K562 (cell line): ENCODE measurements around the gene BLCAP. TPM values are rescaled to one million over a fixed set of nuclear protein-coding genes. Genes with fewer than 3 reads are reported as not detected.

Source experiments
- ATAC-seq: fragments of 200-7000 bp; cut with Tn5 transposase; 3 replicates; pipeline ENCODE4 v1.9.1; 2020; ENCODE audit warnings: moderate library complexity
- BruUV-seq: library from RNA; stranded (reverse); fragments of 400-500 nt; replicated peaks from 2 replicates; lab custom pipeline; 2021; lab: Mats Ljungman, UMichigan
- CTCF ChIA-PET: fragments of 300-600 bp; formaldehyde crosslinking; extraction: SDS; loops from one replicate; lab custom pipeline; 2021; ENCODE audit warnings: low intra/inter-chr PET ratio; lab: Yijun Ruan, JAX
- POLR2A ChIA-PET: fragments of 300-600, 350-650 bp; sonication (Branson Sonifier 250); formaldehyde crosslinking; extraction: SDS; loops from one replicate; lab custom pipeline; 2021; ENCODE audit warnings: antibody characterized with exemption, inconsistent platforms; lab: Yijun Ruan, JAX
- DNase-seq, 4 experiments: peaks; one replicate each; pipeline versions ENCODE4 v3.0.0 to v3.0.0-alpha.2; 2011 to 2018; ENCODE audit warnings: low spot score in 3 of 4, mixed read lengths in 3 of 4; ENCODE audit errors: extremely low read depth in 1 of 4
- FAIRE-seq: peaks from 2 replicates; lab custom pipeline; 2011; peaks lifted over from hg19 to GRCh38; lab: Jason Lieb, UNC
- H2AFZ ChIP-seq: 2 replicates; pipeline ENCODE4 v1.6.0; 2011; ENCODE audit warnings: low read depth, low read length, control low read depth, inconsistent platforms
- H3K27ac ChIP-seq: fragments of 200-600 bp; 3 replicates; pipeline ENCODE4 v1.8.0; 2011; ENCODE audit warnings: low read depth, mild to moderate bottlenecking, control low read depth, inconsistent platforms, low read length, moderate library complexity, mixed read lengths; ENCODE audit errors: extremely low read depth
- H3K27me3 ChIP-seq, 2 experiments: fragments of 300-600 bp in 1 of 2; 2 replicates in 1 of 2; 3 replicates in 1 of 2; pipeline versions ENCODE4 v1.6.0 to v1.8.0; 2011; ENCODE audit warnings: inconsistent platforms in 2 of 2, low read length in 2 of 2, mild to moderate bottlenecking in 1 of 2, mixed read lengths in 1 of 2, moderate library complexity in 1 of 2; ENCODE audit not compliant: control insufficient read depth in 2 of 2, insufficient read depth in 2 of 2
- H3K36me3 ChIP-seq: fragments of 300-600 bp; 3 replicates; pipeline ENCODE4 v1.8.0; 2011; ENCODE audit warnings: mild to moderate bottlenecking, low read length, inconsistent platforms; ENCODE audit not compliant: control insufficient read depth, insufficient read depth
- H3K4me1 ChIP-seq, 2 experiments: fragments of 200-600 bp in 1 of 2; replicated peaks in 1 of 2; 2 replicates in 1 of 2; 3 replicates in 1 of 2; pipeline versions ENCODE4 v1.5.1 to v1.8.0; 2011; ENCODE audit warnings: inconsistent platforms in 2 of 2, low read length in 2 of 2, mild to moderate bottlenecking in 1 of 2, mixed read lengths in 1 of 2, moderate library complexity in 1 of 2; ENCODE audit not compliant: control insufficient read depth in 2 of 2, insufficient read depth in 2 of 2
- H3K4me2 ChIP-seq: 2 replicates; pipeline ENCODE4 v1.6.1; 2011; ENCODE audit warnings: low read length, control low read depth, inconsistent platforms, mixed read lengths; ENCODE audit not compliant: insufficient read depth
- H3K4me3 ChIP-seq: fragments of 200-600 bp; sonication (generic), shearing (Covaris generic); 2 replicates; pipeline ENCODE4 v1.5.1; 2016; ENCODE audit warnings: control low read depth, inconsistent platforms
- H3K79me2 ChIP-seq: fragments of 200-600 bp; 3 replicates; pipeline ENCODE4 v1.8.0; 2011; ENCODE audit warnings: low read length, inconsistent platforms; ENCODE audit not compliant: control insufficient read depth, insufficient read depth
- H3K9ac ChIP-seq, 2 experiments: 2 replicates each; pipeline versions ENCODE4 v1.6.0 to v1.6.1; 2011; ENCODE audit warnings: low read depth in 2 of 2, low read length in 2 of 2, control low read depth in 1 of 2, inconsistent platforms in 1 of 2, mild to moderate bottlenecking in 1 of 2, mixed read lengths in 1 of 2; ENCODE audit not compliant: insufficient read depth in 1 of 2
- H3K9me1 ChIP-seq: one replicate; pipeline ENCODE4 v1.6.0; 2011; ENCODE audit warnings: inconsistent platforms, mild to moderate bottlenecking, low read length, moderate library complexity; ENCODE audit not compliant: control insufficient read depth, insufficient read depth
- H3K9me3 ChIP-seq: replicated peaks from 2 replicates; pipeline ENCODE4 v1.5.1; 2011; ENCODE audit warnings: low read depth, low read length, inconsistent platforms; ENCODE audit not compliant: control insufficient read depth, insufficient read depth
- H4K20me1 ChIP-seq: replicated peaks from 2 replicates; pipeline ENCODE4 v1.6.1; 2011; ENCODE audit warnings: low read length, inconsistent platforms, mixed read lengths; ENCODE audit not compliant: control insufficient read depth, insufficient read depth
- CBX5 ChIP-seq: IDR thresholded peaks from 2 replicates; pipeline ENCODE4 v1.6.1; 2014; ENCODE audit warnings: low read depth, borderline replicate concordance
- CEBPG ChIP-seq, 3 experiments: fragments of 200-800 bp in 1 of 3; sonication (Bioruptor generic) in 1 of 3; sonication (generic) in 1 of 3; formaldehyde crosslinking in 1 of 3; IDR thresholded peaks in 2 of 3; conservative IDR thresholded peaks in 1 of 3; 2 replicates each; pipeline versions ENCODE4 v1.6.1 to v1.8.0; 2016 to 2022; ENCODE audit warnings: missing compliant biosample characterization in 2 of 3, missing genetic modification characterization in 2 of 3, mild to moderate bottlenecking in 1 of 3, missing genetic modification reagents in 1 of 3
- DEAF1 ChIP-seq: fragments of 450-650 bp; formaldehyde crosslinking; IDR thresholded peaks from 2 replicates; pipeline ENCODE4 v1.4.0; 2020; ENCODE audit warnings: mild to moderate bottlenecking, moderate library complexity
- DLX4 ChIP-seq: fragments of 250-450 bp; sonication (Bioruptor Pico); IDR thresholded peaks from 2 replicates; pipeline ENCODE4 v1.6.1; 2021; ENCODE audit warnings: mild to moderate bottlenecking
- HMGN3 ChIP-seq: IDR thresholded peaks from 2 replicates; pipeline ENCODE4 v1.6.1; 2011; ENCODE audit warnings: borderline replicate concordance, low read depth, mild to moderate bottlenecking, mixed read lengths, low read length; ENCODE audit not compliant: insufficient read length; ENCODE audit errors: extremely low read depth
- KLF13 ChIP-seq: fragments of 450-650 bp; IDR thresholded peaks from 2 replicates; pipeline ENCODE4 v1.6.1; 2016; ENCODE audit warnings: missing genetic modification characterization, low read depth, mild to moderate bottlenecking, missing compliant biosample characterization, moderate library complexity, borderline replicate concordance
- MCM2 ChIP-seq: fragments of 450-650 bp; IDR thresholded peaks from 2 replicates; pipeline ENCODE4 v1.6.1; 2017; ENCODE audit warnings: low read depth, mild to moderate bottlenecking
- MCM3 ChIP-seq: fragments of 450-650 bp; IDR thresholded peaks from 2 replicates; pipeline ENCODE4 v1.6.1; 2016
- RAD51 ChIP-seq: fragments of 450-650 bp; IDR thresholded peaks from 2 replicates; pipeline ENCODE4 v1.7.1; 2016; ENCODE audit warnings: low read depth, mild to moderate bottlenecking, borderline replicate concordance
- RBFOX2 ChIP-seq: fragments of 200-400 bp; formaldehyde crosslinking; IDR thresholded peaks from 2 replicates; pipeline ENCODE4 v1.6.1; 2017; ENCODE audit warnings: low read depth, mild to moderate bottlenecking, low read length, moderate library complexity
- SPI1 ChIP-seq: IDR thresholded peaks from 2 replicates; pipeline ENCODE4 v1.6.1; 2011; ENCODE audit warnings: low read depth, low read length, control low read depth, borderline replicate concordance
- TFE3 ChIP-seq: fragments of 450-650 bp; formaldehyde crosslinking; IDR thresholded peaks from 2 replicates; pipeline ENCODE4 v1.4.0; 2020; ENCODE audit warnings: mild to moderate bottlenecking, mixed read lengths
- ZNF589 ChIP-seq: fragments of 200-800 bp; sonication (Bioruptor generic); IDR thresholded peaks from 2 replicates; pipeline ENCODE4 v1.6.1; 2016; ENCODE audit warnings: low read depth, missing genetic modification characterization, missing compliant biosample characterization
- ZNF639 ChIP-seq, 2 experiments: fragments of 200-800 bp in 1 of 2; sonication (Bioruptor generic) in 1 of 2; sonication (generic) in 1 of 2; formaldehyde crosslinking in 1 of 2; IDR thresholded peaks in 1 of 2; conservative IDR thresholded peaks in 1 of 2; 2 replicates each; pipeline versions ENCODE4 v1.5.0 to v1.6.1; 2016 to 2020; ENCODE audit warnings: missing compliant biosample characterization in 1 of 2, missing genetic modification characterization in 1 of 2, missing genetic modification reagents in 1 of 2
- ZSCAN29 ChIP-seq: fragments of 450-650 bp; IDR thresholded peaks from 2 replicates; pipeline ENCODE4 v1.6.1; 2017
- WGBS: fragments of 100-300 bp; shearing (Covaris generic); methylation state at CpG from one replicate; pipeline ENCODE4 v1.1.6; 2016; ENCODE audit warnings: low coverage, mixed read lengths; ENCODE audit not compliant: insufficient coverage; ENCODE audit errors: missing lambda C conversion rate; 5-methylcytosine and 5-hydroxymethylcytosine counted together
- in situ Hi-C: fragments of 300-500 bp; cut with MboI; formaldehyde crosslinking; loops from 4 replicates; pipeline ENCODE4 v1.15.0; 2018; ENCODE audit warnings: inconsistent platforms, mixed read lengths
- intact Hi-C: fragments of 100-400 bp; cut with micrococcal nuclease; formaldehyde crosslinking; loops from 2 replicates; pipeline ENCODE4 v1.14.2; 2022
- polyA plus RNA-seq, 8 experiments: library from polyadenylated mRNA; depleted of rRNA in 4 of 8; stranded (reverse) in 5 of 8; unstranded in 3 of 8; fragments of >200 nt; fragmentation: Nextera tagmentation in 2 of 8; fragmentation: Illumina TruSeq in 1 of 8; extraction: Ambion mirVana in 2 of 8; extraction: Trizol in 1 of 8; gene quantifications; 2 replicates each; pipeline versions ENCODE4 v1.2.1 to v1.2.3, GENCODE V29; 2011 to 2014; ENCODE audit warnings: inconsistent platforms in 1 of 8, missing spikeins in 1 of 8
- total RNA-seq, 7 experiments: library from RNA; depleted of rRNA in 6 of 7; stranded (reverse); fragments of >200 nt in 6 of 7; fragmentation: Illumina TruSeq in 2 of 7; extraction: Trizol in 2 of 7; gene quantifications; 2 replicates each; pipeline versions ENCODE4 v1.2.1 to v1.2.3, GENCODE V29; 2011 to 2021; ENCODE audit warnings: low replicate concordance in 1 of 7

The BLCAP gene
- total and polyA plus RNA-seq, 9 of the 15 experiments (the other 6 are each of a cell fraction or from before 2014, with no cell fraction given): 16.9 to 41.5 (median 27.6) TPM

- TF ChIP-seq DLX4 (no peak), CEBPG (CRISPR knock-in tag; IDR thresholded peaks at IDR 0.05) (no peak), CEBPG (tag; conservative IDR thresholded peaks at IDR 0.05 in 1 of 2, IDR thresholded peaks at IDR 0.05 in 1 of 2) (no peak), MCM3 (no peak), ZSCAN29 (no peak), DEAF1 (CRISPR knock-in tag) (no peak)
These were observed 27.4 kb downstream of the BLCAP start (continued) for GRCh38 chr20:37500311-37500710.

GRCh38 chr20:37498066-37498665 lies 29.5 kb downstream of the BLCAP start:
- no TSS peak for BruUV-seq
- no peak for FAIRE-seq
- no peaks in the 10 kb centered on the region for H3K4me1 ChIP-seq
- DNase-seq: no peak
- intact Hi-C loops (no loop called here), in situ Hi-C loops (no loop called here)
- no peak overlapping the region for H3K9ac ChIP-seq
- H3K9me1 ChIP-seq: no peaks in the 10 kb centered on the region
- H4K20me1 ChIP-seq: peaks cover 7% of the 10 kb centered on the region; the same call in 1 of the 2 replicates
- no peaks in the 10 kb centered on the region for H3K79me2 ChIP-seq
- no peak overlapping the region for H2AFZ ChIP-seq
- ATAC-seq: no peak
- H3K36me3 ChIP-seq: no peaks in the 10 kb centered on the region
- POLR2A ChIA-PET: no interaction called here
- 6% methylated on average over 2 of the region's 2 CpGs for WGBS
- H3K27me3 ChIP-seq: 0 out of 5 replicates have a peak, but pooled peaks cover 0 to 1% of the 10 kb centered on the region in 2 experiments
- CTCF ChIA-PET: no interaction called here
- H3K27ac ChIP-seq: no peak overlapping the region
- H3K4me2 ChIP-seq: no peak overlapping the region
- no peaks in the 10 kb centered on the region for H3K9me3 ChIP-seq
- H3K4me3 ChIP-seq: no peak overlapping the region
- TF ChIP-seq MCM2: no peak
- TF ChIP-seq CBX5: no peak
- TF ChIP-seq SPI1: no peak
- no peak for TF ChIP-seq RAD51
- TF ChIP-seq TFE3 (CRISPR knock-in tag): no peak
- TF ChIP-seq HMGN3: no peak
- TF ChIP-seq ZNF589 (CRISPR knock-in tag): no peak
- no peak for TF ChIP-seq RBFOX2
- no peak for TF ChIP-seq KLF13 (tag)
- TF ChIP-seq ZNF639 (CRISPR knock-in tag; conservative IDR thresholded peaks at IDR 0.05 in 1 of 2, IDR thresholded peaks at IDR 0.05 in 1 of 2): no peak
